A549 treated with dexamethasone at 1 μM for 4 hours (cell line): ENCODE results near the gene PCDH10. TPM values are rescaled to one million over a fixed set of nuclear protein-coding genes. Genes with fewer than 3 reads are reported as not detected.

Experiments
- total RNA-seq: library from RNA; stranded (reverse); fragments of 200-300 nt; extraction: Qiagen RNA extraction; gene quantifications from 5 replicates; pipeline ENCODE4 v1.2.3, GENCODE V29; 2022

PCDH10 gene, protein sequence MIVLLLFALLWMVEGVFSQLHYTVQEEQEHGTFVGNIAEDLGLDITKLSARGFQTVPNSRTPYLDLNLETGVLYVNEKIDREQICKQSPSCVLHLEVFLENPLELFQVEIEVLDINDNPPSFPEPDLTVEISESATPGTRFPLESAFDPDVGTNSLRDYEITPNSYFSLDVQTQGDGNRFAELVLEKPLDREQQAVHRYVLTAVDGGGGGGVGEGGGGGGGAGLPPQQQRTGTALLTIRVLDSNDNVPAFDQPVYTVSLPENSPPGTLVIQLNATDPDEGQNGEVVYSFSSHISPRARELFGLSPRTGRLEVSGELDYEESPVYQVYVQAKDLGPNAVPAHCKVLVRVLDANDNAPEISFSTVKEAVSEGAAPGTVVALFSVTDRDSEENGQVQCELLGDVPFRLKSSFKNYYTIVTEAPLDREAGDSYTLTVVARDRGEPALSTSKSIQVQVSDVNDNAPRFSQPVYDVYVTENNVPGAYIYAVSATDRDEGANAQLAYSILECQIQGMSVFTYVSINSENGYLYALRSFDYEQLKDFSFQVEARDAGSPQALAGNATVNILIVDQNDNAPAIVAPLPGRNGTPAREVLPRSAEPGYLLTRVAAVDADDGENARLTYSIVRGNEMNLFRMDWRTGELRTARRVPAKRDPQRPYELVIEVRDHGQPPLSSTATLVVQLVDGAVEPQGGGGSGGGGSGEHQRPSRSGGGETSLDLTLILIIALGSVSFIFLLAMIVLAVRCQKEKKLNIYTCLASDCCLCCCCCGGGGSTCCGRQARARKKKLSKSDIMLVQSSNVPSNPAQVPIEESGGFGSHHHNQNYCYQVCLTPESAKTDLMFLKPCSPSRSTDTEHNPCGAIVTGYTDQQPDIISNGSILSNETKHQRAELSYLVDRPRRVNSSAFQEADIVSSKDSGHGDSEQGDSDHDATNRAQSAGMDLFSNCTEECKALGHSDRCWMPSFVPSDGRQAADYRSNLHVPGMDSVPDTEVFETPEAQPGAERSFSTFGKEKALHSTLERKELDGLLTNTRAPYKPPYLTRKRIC
- 0.12 to 0.21 TPM (median 0.14 TPM) in 5 replicates for total RNA-seq

DNA sequence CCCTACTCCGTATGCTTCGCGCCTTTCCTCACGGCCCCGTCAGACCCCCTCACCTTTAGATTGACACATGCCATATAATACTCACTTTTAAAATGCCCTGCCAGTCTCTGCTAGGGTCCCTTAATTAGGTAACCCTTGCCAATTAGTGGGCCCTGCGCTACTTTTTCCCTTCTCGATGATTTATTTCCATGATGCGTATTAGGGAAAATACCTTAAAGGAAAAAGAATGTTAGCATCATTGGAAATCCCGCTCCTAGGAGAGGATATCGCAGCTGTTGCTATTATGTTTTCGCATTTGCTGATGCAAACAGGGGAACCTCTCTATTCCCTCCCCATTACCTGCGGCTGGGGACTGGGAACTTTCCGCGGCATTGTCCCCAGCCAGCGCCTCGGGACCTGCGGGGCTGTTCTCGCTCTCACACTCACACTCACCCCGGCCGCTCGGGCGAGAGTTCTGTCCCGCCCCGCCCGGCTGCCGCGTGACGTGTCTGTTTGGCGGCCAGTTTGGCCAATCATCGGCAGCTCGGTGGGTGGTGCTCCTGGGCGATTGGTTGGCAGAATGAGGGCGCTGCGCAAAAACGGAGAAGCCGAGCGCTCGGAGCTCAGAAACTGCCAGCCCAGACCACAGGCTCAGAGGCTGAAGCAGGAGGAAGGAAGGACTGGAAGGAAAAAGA is at the start of gene PCDH10:
Gene PCDH10, plus strand, starts transcription at position 605 of the 674 bp plus-strand sequence. CDS start 847 bp downstream, outside the sequence.

